Activated T-helper 17 cell treated with anti-CD3 and anti-CD28 coated beads, Interleukin-2, amount 50 U/mL, for 72 hours (primary cell): Measurements from ENCODE around the gene GALNT13. TPM values are rescaled to one million over a fixed set of nuclear protein-coding genes. Genes with fewer than 3 reads are reported as not detected.

Source experiments
- ATAC-seq: fragments of 150-1000 bp; cut with Tn5 transposase; replicated peaks from 2 replicates; pipeline ENCODE4 v1.10.0; 2021; ENCODE audit warnings: mild to moderate bottlenecking, moderate library complexity
- H3K27ac Mint-ChIP-seq: one replicate; pipeline ENCODE4 v1.8.0; 2022; ENCODE audit warnings: mixed read lengths
- H3K27me3 Mint-ChIP-seq: one replicate; pipeline ENCODE4 v1.8.0; 2022; ENCODE audit warnings: mixed read lengths
- H3K36me3 Mint-ChIP-seq: one replicate; pipeline ENCODE4 v1.8.0; 2022; ENCODE audit warnings: low read depth, mild to moderate bottlenecking, mixed read lengths
- H3K4me1 Mint-ChIP-seq: one replicate; pipeline ENCODE4 v1.8.0; 2022; ENCODE audit warnings: mixed read lengths
- H3K4me3 Mint-ChIP-seq: one replicate; pipeline ENCODE4 v1.8.0; 2022; ENCODE audit warnings: mild to moderate bottlenecking, mixed read lengths
- H3K9me3 Mint-ChIP-seq: one replicate; pipeline ENCODE4 v1.8.0; 2022; ENCODE audit warnings: mixed read lengths
- total RNA-seq, 2 donors: library from RNA; stranded (reverse); gene quantifications; one replicate each; pipeline ENCODE4 v1.2.3, GENCODE V29; 2022

Gene GALNT13
- total RNA-seq, 2 donors from 2014 or later, result not detected

- Mint-ChIP-seq H3K4me3 (no peak overlapping the region), H3K27me3 (no peaks in the 10 kb centered on the region), H3K36me3 (no peaks in the 10 kb centered on the region), H3K27ac (no peak overlapping the region), H3K9me3 (peaks cover 7% of the 10 kb centered on the region), H3K4me1 (no peaks in the 10 kb centered on the region)
- ATAC-seq, result no peak
Observed at GRCh38 chr2:154480521-154480920, 608.8 kb downstream of the GALNT13 start.

- H3K9me3 Mint-ChIP-seq, result peaks cover 7% of the 10 kb centered on the region
- H3K36me3 Mint-ChIP-seq, result no peaks in the 10 kb centered on the region
- no peak for ATAC-seq
- H3K4me3 Mint-ChIP-seq, result no peak overlapping the region
- H3K4me1 Mint-ChIP-seq, result no peaks in the 10 kb centered on the region
- no peaks in the 10 kb centered on the region for H3K27me3 Mint-ChIP-seq
- no peak overlapping the region for H3K27ac Mint-ChIP-seq
Observed at GRCh38 chr2:154481336-154481735, 609.6 kb downstream of the GALNT13 start.

GRCh38 chr2:154484338-154485099, 612.8 kb downstream of the GALNT13 start:
- Mint-ChIP-seq H3K36me3 (no peaks in the 10 kb centered on the region), H3K27ac (no peak overlapping the region), H3K9me3 (no peaks in the 10 kb centered on the region), H3K27me3 (no peaks in the 10 kb centered on the region), H3K4me3 (no peak overlapping the region), H3K4me1 (no peaks in the 10 kb centered on the region)
- ATAC-seq, result no peak

GRCh38 chr2:154488801-154489200, 617.1 kb downstream of the GALNT13 start:
- Mint-ChIP-seq H3K4me1 (no peaks in the 10 kb centered on the region), H3K9me3 (peaks cover 19% of the 10 kb centered on the region), H3K27ac (no peak overlapping the region), H3K36me3 (no peaks in the 10 kb centered on the region), H3K4me3 (no peak overlapping the region), H3K27me3 (no peaks in the 10 kb centered on the region)
- no peak for ATAC-seq

GRCh38 chr2:154489266-154489858, 617.6 kb downstream of the GALNT13 start:
- no peaks in the 10 kb centered on the region for H3K27me3 Mint-ChIP-seq
- H3K27ac Mint-ChIP-seq, result no peak overlapping the region
- no peak overlapping the region for H3K4me3 Mint-ChIP-seq
- ATAC-seq, result no peak
- no peaks in the 10 kb centered on the region for H3K36me3 Mint-ChIP-seq
- H3K9me3 Mint-ChIP-seq, result peaks cover 21% of the 10 kb centered on the region
- H3K4me1 Mint-ChIP-seq, result no peaks in the 10 kb centered on the region

GRCh38 chr2:154490530-154490929, 618.8 kb downstream of the GALNT13 start:
- Mint-ChIP-seq H3K4me3 (no peak overlapping the region), H3K9me3 (peaks cover 23% of the 10 kb centered on the region), H3K4me1 (no peaks in the 10 kb centered on the region), H3K36me3 (no peaks in the 10 kb centered on the region), H3K27ac (no peak overlapping the region), H3K27me3 (no peaks in the 10 kb centered on the region)
- no peak for ATAC-seq

- no peaks in the 10 kb centered on the region for H3K27me3 Mint-ChIP-seq
- no peaks in the 10 kb centered on the region for H3K36me3 Mint-ChIP-seq
- H3K27ac Mint-ChIP-seq, result no peak overlapping the region
- no peaks in the 10 kb centered on the region for H3K4me1 Mint-ChIP-seq
- peaks cover 15% of the 10 kb centered on the region for H3K9me3 Mint-ChIP-seq
- no peak for ATAC-seq
- H3K4me3 Mint-ChIP-seq, result no peak overlapping the region
Observed at GRCh38 chr2:154495455-154495868, 623.7 kb downstream of the GALNT13 start.

GRCh38 chr2:154497019-154497418, 625.3 kb downstream of the GALNT13 start:
- Mint-ChIP-seq H3K27ac (no peak overlapping the region), H3K9me3 (peaks cover 11% of the 10 kb centered on the region), H3K4me3 (no peak overlapping the region), H3K36me3 (no peaks in the 10 kb centered on the region), H3K4me1 (no peaks in the 10 kb centered on the region), H3K27me3 (no peaks in the 10 kb centered on the region)
- no peak for ATAC-seq
